Measurements from ENCODE around the gene IL6R. TPM values are rescaled to one million over a fixed set of nuclear protein-coding genes. Genes with fewer than 3 reads are reported as not detected.

Gene IL6R
- total RNA-seq, 1 experiment from 2014 or later: 12.2 TPM

- H3K36me3 ChIP-seq (ENCODE audit: control insufficient read depth, insufficient read depth, low read length): no peaks in the 10 kb centered on the region
- intact Hi-C loops (cut with micrococcal nuclease; ENCODE audit: unreplicated experiment) (no loop called here), in situ Hi-C loops (cut with HindIII; ENCODE audit: low pct_unique_long_range_greater_than_20kb, low sequenced_read_pairs) (no loop called here)
- H3K9me3 ChIP-seq (ENCODE audit: control insufficient read depth, insufficient read depth, low read depth, low read length): no peaks in the 10 kb centered on the region
- peak overlapping the region; percentile 64 for H3K27ac ChIP-seq (ENCODE audit: low read length)
- no TSS peak for BruUV-seq (replicated peaks)
- TF ChIP-seq SIN3A (IDR thresholded peaks at IDR 0.05; ENCODE audit: borderline replicate concordance, insufficient read depth, low read depth, low read length): no peak
- ATAC-seq (no peak), DNase-seq (ENCODE audit: low read depth, low spot score) (no peak)
- no peaks in the 10 kb centered on the region for H3K27me3 ChIP-seq (ENCODE audit: control insufficient read depth, insufficient read depth, low read length)
- ChIA-PET CTCF (no interaction called here), POLR2A (interaction anchor here (0.6 to 0.7 kb wide), 3 partner anchors 11 to 540 kb away, joined by 5 to 9 read pairs (median 6); no protein-coding TSS in a partner anchor)
- peaks cover 45% of the 10 kb centered on the region for H3K4me1 ChIP-seq (ENCODE audit: control insufficient read depth, insufficient read depth, low read length)
- H3K4me3 ChIP-seq (ENCODE audit: low read depth in 2 of 2, low read length in 2 of 2): no peak overlapping the region
Observed at GRCh38 chr1:154416471-154417337, 11.6 kb downstream of the IL6R start.

- in situ Hi-C loops (cut with HindIII; ENCODE audit: low pct_unique_long_range_greater_than_20kb, low sequenced_read_pairs): no loop called here
- intact Hi-C loops (cut with micrococcal nuclease; ENCODE audit: unreplicated experiment): no loop called here
- no peaks in the 10 kb centered on the region for H3K36me3 ChIP-seq (ENCODE audit: control insufficient read depth, insufficient read depth, low read length)
- no peak overlapping the region for H3K4me3 ChIP-seq (ENCODE audit: low read depth in 2 of 2, low read length in 2 of 2)
- ChIA-PET CTCF (no interaction called here), POLR2A (interaction anchor here (0.6 kb wide), 1 partner anchor 540 kb away, joined by 5 read pairs; no protein-coding TSS in a partner anchor)
- H3K27me3 ChIP-seq (ENCODE audit: control insufficient read depth, insufficient read depth, low read length): no peaks in the 10 kb centered on the region
- no peaks in the 10 kb centered on the region for H3K9me3 ChIP-seq (ENCODE audit: control insufficient read depth, insufficient read depth, low read depth, low read length)
- H3K4me1 ChIP-seq (ENCODE audit: control insufficient read depth, insufficient read depth, low read length): peaks cover 49% of the 10 kb centered on the region
- BruUV-seq (replicated peaks): no TSS peak
- no peak for TF ChIP-seq TCF7L2 (IDR thresholded peaks at IDR 0.05; ENCODE audit: low read depth, low read length)
- TF ChIP-seq REST (IDR thresholded peaks at IDR 0.05; ENCODE audit: insufficient read depth in 1 of 2, low read depth in 2 of 2, low read length in 1 of 2): no peak
- no peak for TF ChIP-seq CTCF (IDR thresholded peaks at IDR 0.05)
- TF ChIP-seq SIN3A (IDR thresholded peaks at IDR 0.05; ENCODE audit: borderline replicate concordance, insufficient read depth, low read depth, low read length): no peak
- no peak for TF ChIP-seq POLR2AphosphoS5 (IDR thresholded peaks at IDR 0.05; ENCODE audit: low read depth, low read length)
- DNase-seq (ENCODE audit: low read depth, low spot score) (no peak), ATAC-seq (no peak)
- H3K27ac ChIP-seq (ENCODE audit: low read length): peak overlapping the region; percentile 64
Observed at GRCh38 chr1:154417338-154417608, 12.1 kb downstream of the IL6R start.

Measured in Panc1 (cell line).